Stimulated activated CD8-positive, alpha-beta memory T cell treated with anti-CD3 and anti-CD28 coated beads, Interleukin-12 subunit alpha, Interleukin-12 subunit beta, amount 100 ng/mL, for 1 hour (primary cell): Measurements from ENCODE around the gene SEC63.
"Not testable (repeated sequence)": the region's sequence is repeated elsewhere in the genome, so short reads cannot be mapped to it uniquely, and the experiment has no call there.

Experiments used
- DNase-seq: peaks from one replicate; pipeline ENCODE4 v3.0.0-alpha.2; 2020; ENCODE audit warnings: low read depth

SEC63 gene

GRCh38 chr6:107928984-107929383, 29.0 kb downstream of the SEC63 start:
- no peak for DNase-seq

DNA sequence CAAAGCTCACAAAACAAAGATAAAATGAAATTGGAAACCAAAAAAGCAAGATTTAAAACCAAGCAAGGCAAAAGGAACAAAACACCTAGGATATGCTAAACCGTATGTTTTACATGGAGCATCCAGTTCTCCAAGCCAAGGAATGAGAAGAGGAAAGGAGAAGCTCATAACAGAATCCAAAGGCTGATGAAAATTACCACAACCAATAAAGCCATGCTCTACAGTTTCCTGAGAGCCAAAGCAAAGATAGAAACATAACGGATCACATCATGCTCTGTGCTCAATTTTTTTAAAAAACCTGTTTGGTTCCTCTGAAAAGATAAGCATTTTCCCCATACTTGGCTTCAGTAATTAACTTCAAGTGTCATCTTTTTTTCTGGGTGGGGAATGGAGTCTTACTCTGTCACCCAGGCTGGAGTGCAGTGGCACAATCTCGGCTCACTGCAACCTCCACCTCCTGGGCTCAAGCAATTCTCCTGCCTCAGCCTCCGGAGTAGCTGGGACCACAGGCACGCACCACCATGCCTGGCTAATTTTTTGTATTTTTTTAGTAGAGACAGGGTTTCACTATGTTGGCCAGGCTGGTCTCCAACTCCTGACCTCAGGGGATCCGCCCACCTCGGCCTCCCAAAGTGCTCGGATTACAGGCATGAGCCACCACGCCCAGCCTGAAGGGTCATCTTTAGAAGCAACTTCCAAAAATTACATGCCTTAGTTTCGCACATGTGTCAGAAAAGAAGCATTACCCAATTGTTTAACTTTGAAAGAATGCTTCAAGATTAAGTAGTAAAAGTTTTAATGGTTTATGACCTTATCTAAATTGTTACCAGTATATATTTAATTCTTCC, 31.1 kb downstream of the SEC63 start:
- not testable (repeated sequence) for DNase-seq

DNA sequence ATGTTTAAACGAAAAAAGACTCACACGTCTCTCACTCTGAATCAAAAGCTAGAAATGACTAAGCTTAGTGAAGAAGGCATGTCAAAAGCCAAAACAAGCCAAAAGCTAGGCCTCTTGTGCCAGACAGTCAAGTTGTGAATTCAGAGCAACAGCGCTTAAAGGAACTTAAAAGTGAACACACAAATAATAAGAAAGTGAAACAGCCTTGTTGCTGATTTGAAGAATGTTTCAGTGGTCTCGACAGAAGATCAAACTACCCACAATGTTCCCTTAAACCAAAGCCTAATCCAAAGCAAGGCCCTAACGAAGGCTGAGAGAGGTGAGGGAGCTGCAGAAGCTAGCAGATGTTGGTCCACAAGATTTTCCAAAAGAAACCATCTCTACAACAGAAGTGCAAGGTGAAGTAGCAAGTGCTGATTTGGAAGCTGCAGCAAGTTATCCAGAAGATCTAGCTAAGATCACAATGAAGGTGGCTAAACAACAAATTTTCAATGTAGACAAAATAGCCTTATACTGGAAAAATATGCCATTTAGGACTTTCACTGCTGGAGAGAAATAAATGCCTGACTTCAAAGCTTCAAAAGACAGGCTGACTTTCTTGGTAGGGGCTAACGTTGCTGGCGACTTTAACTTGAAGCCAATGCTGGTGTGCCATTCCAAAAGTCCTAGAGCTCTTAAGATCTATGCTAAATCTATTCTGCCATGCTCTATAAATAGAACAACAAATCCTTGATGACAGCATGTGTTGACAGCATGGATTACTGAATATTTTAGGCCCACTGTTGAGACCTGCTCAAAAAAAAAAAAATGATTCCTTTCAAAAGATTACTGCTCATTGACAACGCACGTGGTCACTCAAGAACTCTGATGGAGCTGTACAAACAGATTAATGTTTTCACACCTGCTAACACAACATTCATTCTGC, 40.3 kb downstream of the SEC63 start:
- DNase-seq: no peak

- not testable (repeated sequence) for DNase-seq
Measured at GRCh38 chr6:107916961-107917360, 41.0 kb downstream of the SEC63 start.

DNA sequence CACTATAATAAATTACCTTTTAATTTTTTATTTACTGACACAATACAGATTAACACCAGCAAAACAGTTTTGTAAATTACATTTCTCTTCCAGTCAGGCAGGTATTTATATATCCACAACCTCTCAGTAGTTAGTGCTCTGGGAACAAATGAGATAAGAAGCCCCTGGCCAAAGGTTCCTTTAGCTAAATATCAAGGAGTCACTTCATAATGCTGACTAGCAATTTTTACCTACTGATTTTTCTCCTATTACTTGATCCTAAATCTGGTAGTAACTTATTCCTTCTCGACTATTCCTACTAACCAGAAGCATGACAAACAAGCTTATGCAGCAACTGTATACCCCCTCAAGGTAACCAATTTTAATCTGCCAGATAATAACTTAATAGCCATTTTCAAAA, 46.3 kb downstream of the SEC63 start:
- no peak for DNase-seq

DNA sequence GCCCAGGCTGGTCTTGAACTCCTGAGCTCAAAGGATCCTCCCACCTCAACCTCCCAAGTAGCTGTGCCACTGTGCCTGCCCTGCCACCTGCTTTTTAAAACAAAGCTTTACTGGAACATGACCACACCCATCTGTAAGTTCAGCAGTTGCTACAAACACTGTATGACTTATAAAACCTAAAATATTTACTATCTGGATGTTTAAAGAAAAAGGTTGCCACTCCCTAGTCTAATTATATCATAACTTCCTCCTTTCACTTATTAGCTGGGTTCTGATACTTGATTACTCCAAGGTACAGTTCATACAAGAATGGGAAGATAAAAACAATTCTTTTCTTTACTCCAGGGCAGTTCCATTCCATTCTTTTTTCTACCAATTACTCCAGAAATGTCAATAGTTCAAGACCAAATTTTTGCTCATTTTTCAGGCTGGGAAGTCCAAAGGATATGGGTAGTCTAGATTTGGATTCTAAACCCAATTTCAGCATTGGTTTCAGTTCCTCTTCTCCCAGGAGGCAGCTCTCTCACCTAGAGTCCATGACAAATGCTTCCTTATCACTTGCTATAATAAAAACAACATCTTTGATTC, 63.1 kb downstream of the SEC63 start:
- DNase-seq: no peak

DNA sequence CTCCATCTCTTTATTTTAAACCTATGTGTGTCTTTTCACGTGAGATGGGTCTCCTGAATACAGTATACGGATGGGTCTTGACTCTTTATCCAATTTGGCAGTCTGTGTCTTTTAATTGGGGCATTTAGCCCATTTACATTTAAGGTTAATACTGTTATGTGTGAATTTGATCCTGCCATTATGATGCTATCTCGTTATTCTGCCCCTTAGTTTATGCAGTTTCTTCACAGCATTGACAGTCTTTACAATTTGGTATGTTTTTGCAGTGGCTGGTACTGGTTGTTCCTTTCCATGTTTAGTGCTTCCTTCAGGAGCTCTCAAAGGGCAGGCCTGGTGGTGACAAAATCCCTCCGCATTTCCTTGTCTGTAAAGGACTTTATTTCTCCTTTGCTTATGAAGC, 67.6 kb downstream of the SEC63 start:
- DNase-seq: not testable (repeated sequence)

- DNase-seq: not testable (repeated sequence)
Measured at GRCh38 chr6:107885950-107886349, 72.1 kb downstream of the SEC63 start.

GRCh38 chr6:107879941-107880340, 78.1 kb downstream of the SEC63 start:
- DNase-seq: no peak

DNA sequence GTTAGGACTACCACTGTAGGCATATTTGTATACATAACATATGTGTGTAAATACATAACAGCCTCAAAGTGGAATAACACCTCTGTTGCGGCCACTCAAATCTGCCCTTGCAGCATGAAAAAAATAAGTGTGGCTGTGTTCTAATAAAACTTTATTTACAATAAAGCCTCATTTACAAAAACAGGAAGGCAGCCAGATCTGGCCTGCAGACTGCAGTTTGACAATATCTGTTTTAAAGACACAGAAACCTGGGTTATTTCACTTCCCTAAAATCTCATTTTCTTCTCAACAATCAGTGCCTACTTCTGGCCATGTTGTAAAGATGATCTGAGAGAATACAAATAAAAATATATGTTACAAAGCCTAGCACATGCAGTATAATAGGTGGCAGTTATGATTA, 80.0 kb downstream of the SEC63 start:
- no peak for DNase-seq

- DNase-seq: no peak
Measured at GRCh38 chr6:107871976-107872375, 86.0 kb downstream of the SEC63 start.

GRCh38 chr6:107871512-107871911, 86.5 kb downstream of the SEC63 start:
- DNase-seq: not testable (repeated sequence)

DNA sequence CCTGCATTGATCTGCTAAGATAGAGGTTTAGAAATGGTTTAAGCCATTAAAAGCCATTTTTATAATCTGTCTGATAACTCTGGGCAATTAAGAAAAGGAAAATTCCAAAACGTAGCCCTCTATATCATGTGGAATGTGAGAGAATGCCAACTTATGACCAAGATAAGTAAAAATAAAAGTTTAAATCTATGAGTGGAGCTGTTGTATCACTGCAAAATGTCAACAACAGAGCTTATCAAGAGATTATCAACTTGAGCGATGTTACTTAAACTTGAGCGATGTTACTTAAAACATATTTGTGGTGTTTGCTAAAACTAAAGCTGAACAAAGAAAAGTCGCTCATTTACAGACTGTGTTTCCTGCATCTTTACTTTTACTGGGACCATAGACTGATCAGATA, 87.0 kb downstream of the SEC63 start:
- no peak for DNase-seq

DNA sequence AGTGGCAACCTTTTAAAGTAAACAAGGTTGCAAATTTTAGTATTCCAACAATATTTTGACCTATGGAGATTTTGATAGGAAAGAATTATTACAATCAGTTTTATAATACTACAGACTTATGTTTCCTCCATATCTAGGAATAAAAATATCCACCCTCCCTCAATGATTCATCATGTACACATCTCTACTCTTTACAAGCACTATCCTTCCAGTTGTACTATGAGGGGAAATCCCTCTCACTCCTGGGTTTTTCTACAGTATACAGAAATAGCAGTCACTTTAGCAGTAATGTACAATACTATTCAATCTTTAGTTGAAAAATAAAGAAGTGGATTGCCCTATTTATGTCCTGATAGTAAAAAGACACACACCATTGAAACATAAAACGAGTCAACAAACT, 87.6 kb downstream of the SEC63 start:
- no peak for DNase-seq

GRCh38 chr6:107869871-107870270, 88.1 kb downstream of the SEC63 start:
- DNase-seq: no peak

- no peak for DNase-seq
Measured at GRCh38 chr6:107868867-107869611, 89.0 kb downstream of the SEC63 start.

DNA sequence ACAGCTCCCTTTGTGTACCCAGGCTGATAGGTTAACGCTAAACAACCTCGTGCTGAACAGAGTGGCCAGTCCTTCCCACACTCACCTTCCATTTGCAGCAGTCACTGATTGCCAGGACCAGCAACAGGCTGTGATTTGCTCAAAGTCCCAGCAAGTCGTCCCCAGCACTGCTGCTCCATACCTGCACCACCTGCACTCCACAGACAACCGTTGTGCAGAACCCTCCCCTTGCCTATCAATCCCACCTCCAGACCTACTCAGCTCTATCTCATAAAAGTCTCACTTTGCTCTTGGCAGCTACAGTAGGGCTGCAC, 90.7 kb downstream of the SEC63 start:
- no peak for DNase-seq

DNA sequence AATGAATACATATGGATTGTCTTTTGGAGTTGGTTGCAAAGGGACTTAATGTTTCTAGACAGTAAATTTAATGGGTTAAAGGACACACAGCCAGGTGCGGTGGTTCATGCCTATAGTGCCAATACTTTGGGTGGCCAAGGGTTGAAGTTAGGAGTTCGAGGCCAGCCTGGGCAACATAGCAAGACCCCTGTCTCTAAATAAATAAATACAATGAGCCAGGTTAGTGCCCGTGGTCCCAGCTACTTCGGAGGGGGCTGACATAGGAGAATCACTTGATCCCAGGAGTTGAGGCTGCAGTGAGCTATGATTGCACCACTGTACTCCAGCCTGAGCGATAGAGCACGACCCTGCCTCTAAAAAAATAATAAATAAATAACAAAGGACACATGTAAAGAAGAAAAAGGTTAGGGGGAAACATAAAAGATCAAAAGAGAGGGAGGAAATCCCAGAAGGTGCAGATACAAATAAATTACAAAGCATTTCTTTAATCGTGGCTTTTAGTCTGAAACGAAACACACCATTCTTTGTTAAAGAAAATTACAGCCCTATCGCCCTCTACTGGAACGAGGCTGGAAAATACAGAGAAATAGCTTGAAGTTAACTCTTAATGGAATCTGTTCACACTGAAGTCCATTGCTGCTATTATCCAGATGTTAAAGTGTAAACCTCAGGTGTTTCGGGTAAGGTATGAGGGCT, 91.3 kb downstream of the SEC63 start:
- DNase-seq: no peak

- no peak for DNase-seq
Measured at GRCh38 chr6:107864226-107865127, 93.5 kb downstream of the SEC63 start.

GRCh38 chr6:107862383-107862782, 95.6 kb downstream of the SEC63 start:
- no peak for DNase-seq
